ENCODE measurements around the gene ANO2.

DNA sequence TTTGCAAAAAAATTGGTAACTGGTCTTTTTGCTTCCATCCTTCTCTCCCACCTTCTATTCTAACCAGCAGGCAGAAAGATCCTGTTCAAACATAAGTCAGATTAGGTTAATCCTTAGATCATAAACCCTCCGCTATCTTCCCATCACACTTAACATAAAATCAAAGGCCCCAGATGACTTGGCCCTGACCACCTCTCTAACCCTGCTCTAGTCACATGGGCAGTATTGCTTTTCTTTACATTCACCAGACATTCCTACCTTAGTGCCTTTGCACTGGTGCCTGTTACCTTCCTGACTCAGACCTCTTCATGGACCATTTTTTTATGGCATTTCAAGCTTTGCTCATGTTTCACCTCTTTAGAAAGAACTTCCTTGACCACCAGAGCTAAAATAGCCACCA, 429.6 kb downstream of the ANO2 start:
- no peak for TF ChIP-seq YY1 (IDR thresholded peaks at IDR 0.05; ENCODE audit: insufficient read depth, insufficient read length)
- TF ChIP-seq SUZ12 (IDR thresholded peaks at IDR 0.05; ENCODE audit: extremely low read depth, insufficient read depth, insufficient read length): no peak
- TF ChIP-seq ZNF274 (IDR thresholded peaks at IDR 0.05; ENCODE audit: low read depth, low read length): no peak
